ENCODE measurements around the gene GRIK3.

Gene GRIK3

GRCh38 chr1:37051346-37051745 lies 17.0 kb upstream of the GRIK3 start:
- no peak overlapping the region for H2AFZ ChIP-seq (ENCODE audit: low read length)
- no peaks in the 10 kb centered on the region for H4K20me1 ChIP-seq (ENCODE audit: insufficient read depth, low read length, poor library complexity, severe bottlenecking)
- no peaks in the 10 kb centered on the region for H3K79me2 ChIP-seq (ENCODE audit: insufficient read depth, low read length)
- H3K4me1 ChIP-seq (ENCODE audit: insufficient read depth, low read length, poor library complexity, severe bottlenecking) = no peaks in the 10 kb centered on the region
- H3K9me3 ChIP-seq (ENCODE audit: insufficient read depth, low read depth, low read length) = no peaks in the 10 kb centered on the region
- no peaks in the 10 kb centered on the region for H3F3A ChIP-seq (ENCODE audit: low read depth)
- no peak for TF ChIP-seq CTCF (conservative IDR thresholded peaks at IDR 0.05; ENCODE audit: low read length)
- no peak for TF ChIP-seq EZH2phosphoT487 (IDR thresholded peaks at IDR 0.05; ENCODE audit: borderline replicate concordance)
- no peaks in the 10 kb centered on the region for H3K36me3 ChIP-seq (ENCODE audit: insufficient read depth, low read length)
- H3K4me3 ChIP-seq (ENCODE audit: low read length, poor library complexity, severe bottlenecking) = no peak overlapping the region
- no peak overlapping the region for H3K9ac ChIP-seq (ENCODE audit: low read depth, low read length, poor library complexity, severe bottlenecking)
- no peak overlapping the region for H3K4me2 ChIP-seq (ENCODE audit: low read depth, low read length, poor library complexity, severe bottlenecking)
- H3K9me2 ChIP-seq (replicated peaks; ENCODE audit: low read depth, low read length) = no peaks in the 10 kb centered on the region
- H3K27me3 ChIP-seq (ENCODE audit: insufficient read depth, low read length, poor library complexity, severe bottlenecking) = no peaks in the 10 kb centered on the region

GRCh38 chr1:37047542-37047941 lies 13.2 kb upstream of the GRIK3 start:
- no peaks in the 10 kb centered on the region for H3K79me2 ChIP-seq (ENCODE audit: insufficient read depth, low read length)
- H3K9me3 ChIP-seq (ENCODE audit: insufficient read depth, low read depth, low read length) = no peaks in the 10 kb centered on the region
- no peak overlapping the region for H2AFZ ChIP-seq (ENCODE audit: low read length)
- H3K4me3 ChIP-seq (ENCODE audit: low read length, poor library complexity, severe bottlenecking) = no peak overlapping the region
- no peaks in the 10 kb centered on the region for H3K27me3 ChIP-seq (ENCODE audit: insufficient read depth, low read length, poor library complexity, severe bottlenecking)
- no peaks in the 10 kb centered on the region for H4K20me1 ChIP-seq (ENCODE audit: insufficient read depth, low read length, poor library complexity, severe bottlenecking)
- no peaks in the 10 kb centered on the region for H3K36me3 ChIP-seq (ENCODE audit: insufficient read depth, low read length)
- no peak overlapping the region for H3K9ac ChIP-seq (ENCODE audit: low read depth, low read length, poor library complexity, severe bottlenecking)
- no peak for TF ChIP-seq CTCF (conservative IDR thresholded peaks at IDR 0.05; ENCODE audit: low read length)
- TF ChIP-seq EZH2phosphoT487 (IDR thresholded peaks at IDR 0.05; ENCODE audit: borderline replicate concordance) = no peak
- no peak overlapping the region for H3K4me2 ChIP-seq (ENCODE audit: low read depth, low read length, poor library complexity, severe bottlenecking)
- no peaks in the 10 kb centered on the region for H3F3A ChIP-seq (ENCODE audit: low read depth)
- no peaks in the 10 kb centered on the region for H3K9me2 ChIP-seq (replicated peaks; ENCODE audit: low read depth, low read length)
- H3K4me1 ChIP-seq (ENCODE audit: insufficient read depth, low read length, poor library complexity, severe bottlenecking) = no peaks in the 10 kb centered on the region

- no peaks in the 10 kb centered on the region for H3K9me2 ChIP-seq (replicated peaks; ENCODE audit: low read depth, low read length)
- H3F3A ChIP-seq (ENCODE audit: low read depth) = no peaks in the 10 kb centered on the region
- no peak overlapping the region for H3K4me2 ChIP-seq (ENCODE audit: low read depth, low read length, poor library complexity, severe bottlenecking)
- no peak overlapping the region for H3K9ac ChIP-seq (ENCODE audit: low read depth, low read length, poor library complexity, severe bottlenecking)
- no peaks in the 10 kb centered on the region for H4K20me1 ChIP-seq (ENCODE audit: insufficient read depth, low read length, poor library complexity, severe bottlenecking)
- no peaks in the 10 kb centered on the region for H3K4me1 ChIP-seq (ENCODE audit: insufficient read depth, low read length, poor library complexity, severe bottlenecking)
- H2AFZ ChIP-seq (ENCODE audit: low read length) = no peak overlapping the region
- no peaks in the 10 kb centered on the region for H3K9me3 ChIP-seq (ENCODE audit: insufficient read depth, low read depth, low read length)
- TF ChIP-seq CTCF (conservative IDR thresholded peaks at IDR 0.05; ENCODE audit: low read length) (no peak), EZH2phosphoT487 (IDR thresholded peaks at IDR 0.05; ENCODE audit: borderline replicate concordance) (no peak)
- H3K27me3 ChIP-seq (ENCODE audit: insufficient read depth, low read length, poor library complexity, severe bottlenecking) = no peaks in the 10 kb centered on the region
- no peaks in the 10 kb centered on the region for H3K36me3 ChIP-seq (ENCODE audit: insufficient read depth, low read length)
- H3K4me3 ChIP-seq (ENCODE audit: low read length, poor library complexity, severe bottlenecking) = no peak overlapping the region
- no peaks in the 10 kb centered on the region for H3K79me2 ChIP-seq (ENCODE audit: insufficient read depth, low read length)
These were observed 8.8 kb upstream of the GRIK3 start for GRCh38 chr1:37043101-37043500.

Data from Loucy (cell line).